Measurements from ENCODE around the gene C3orf18.

- TF ChIP-seq POLR2A (IDR thresholded peaks at IDR 0.05), result no peak
- TF ChIP-seq, protein P1, sequence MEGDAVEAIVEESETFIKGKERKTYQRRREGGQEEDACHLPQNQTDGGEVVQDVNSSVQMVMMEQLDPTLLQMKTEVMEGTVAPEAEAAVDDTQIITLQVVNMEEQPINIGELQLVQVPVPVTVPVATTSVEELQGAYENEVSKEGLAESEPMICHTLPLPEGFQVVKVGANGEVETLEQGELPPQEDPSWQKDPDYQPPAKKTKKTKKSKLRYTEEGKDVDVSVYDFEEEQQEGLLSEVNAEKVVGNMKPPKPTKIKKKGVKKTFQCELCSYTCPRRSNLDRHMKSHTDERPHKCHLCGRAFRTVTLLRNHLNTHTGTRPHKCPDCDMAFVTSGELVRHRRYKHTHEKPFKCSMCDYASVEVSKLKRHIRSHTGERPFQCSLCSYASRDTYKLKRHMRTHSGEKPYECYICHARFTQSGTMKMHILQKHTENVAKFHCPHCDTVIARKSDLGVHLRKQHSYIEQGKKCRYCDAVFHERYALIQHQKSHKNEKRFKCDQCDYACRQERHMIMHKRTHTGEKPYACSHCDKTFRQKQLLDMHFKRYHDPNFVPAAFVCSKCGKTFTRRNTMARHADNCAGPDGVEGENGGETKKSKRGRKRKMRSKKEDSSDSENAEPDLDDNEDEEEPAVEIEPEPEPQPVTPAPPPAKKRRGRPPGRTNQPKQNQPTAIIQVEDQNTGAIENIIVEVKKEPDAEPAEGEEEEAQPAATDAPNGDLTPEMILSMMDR (IDR thresholded peaks at IDR 0.05), result no peak
These were observed 13.3 kb upstream of the C3orf18 start for GRCh38 chr3:50580683-50581458.

Measured in Peyer's patch (tissue), 4 donors.